Activated T-helper 1 cell treated with anti-CD3 and anti-CD28 coated beads, Interleukin-12 subunit alpha, Interleukin-12 subunit beta, Interleukin-2, Interleukin-4 antibody, amounts not matched to agents 30 ng/mL and 10 ng/mL and 1 ng/mL, durations not matched to agents 14 hours and 24 hours and 36 hours (primary cell): ENCODE results near the gene KCP. TPM values are rescaled to one million over a fixed set of nuclear protein-coding genes. Genes with fewer than 3 reads are reported as not detected.

Experiments used
- DNase-seq: peaks from one replicate; pipeline ENCODE4 v3.0.0; 2021; ENCODE audit warnings: low spot score
- H3K27ac Mint-ChIP-seq: one replicate; pipeline ENCODE4 v1.8.0; 2021; ENCODE audit warnings: mild to moderate bottlenecking, mixed read lengths
- H3K27me3 Mint-ChIP-seq: one replicate; pipeline ENCODE4 v1.8.0; 2022; ENCODE audit warnings: mild to moderate bottlenecking, moderate library complexity, mixed read lengths; ENCODE audit not compliant: insufficient read depth
- H3K36me3 Mint-ChIP-seq: one replicate; pipeline ENCODE4 v1.8.0; 2021; ENCODE audit warnings: low read depth, mixed read lengths
- H3K4me1 Mint-ChIP-seq: one replicate; pipeline ENCODE4 v1.8.0; 2021; ENCODE audit warnings: low read depth, mixed read lengths
- H3K4me3 Mint-ChIP-seq: one replicate; pipeline ENCODE4 v1.8.0; 2021; ENCODE audit warnings: mild to moderate bottlenecking, moderate library complexity, mixed read lengths
- H3K9me3 Mint-ChIP-seq: one replicate; pipeline ENCODE4 v1.8.0; 2021; ENCODE audit warnings: mixed read lengths
- intact Hi-C: fragments of 100-400 bp; cut with micrococcal nuclease; formaldehyde crosslinking; loops from one replicate; pipeline ENCODE4 v1.15.1; 2024
- total RNA-seq: library from RNA; stranded (reverse); gene quantifications from 2 replicates; pipeline ENCODE4 v1.2.3, GENCODE V29; 2022

Gene KCP
- total RNA-seq: not detected in 2 replicates

GRCh38 chr7:128910569-128910945 is at the start of gene KCP:
Gene KCP (minus strand): TSS chr7:128910709. CDS start chr7:128910676, 33 bp downstream.
- Mint-ChIP-seq H3K9me3 (no peaks in the 10 kb centered on the region), H3K36me3 (peaks cover 2% of the 10 kb centered on the region), H3K27me3 (peaks cover 51% of the 10 kb centered on the region), H3K4me3 (no peak within 1 kb of the TSS), H3K4me1 (peaks cover 4% of the 10 kb centered on the region), H3K27ac (no peak within 1 kb of the TSS)
- intact Hi-C loops: no loop called here
- DNase-seq: no peak

DNA sequence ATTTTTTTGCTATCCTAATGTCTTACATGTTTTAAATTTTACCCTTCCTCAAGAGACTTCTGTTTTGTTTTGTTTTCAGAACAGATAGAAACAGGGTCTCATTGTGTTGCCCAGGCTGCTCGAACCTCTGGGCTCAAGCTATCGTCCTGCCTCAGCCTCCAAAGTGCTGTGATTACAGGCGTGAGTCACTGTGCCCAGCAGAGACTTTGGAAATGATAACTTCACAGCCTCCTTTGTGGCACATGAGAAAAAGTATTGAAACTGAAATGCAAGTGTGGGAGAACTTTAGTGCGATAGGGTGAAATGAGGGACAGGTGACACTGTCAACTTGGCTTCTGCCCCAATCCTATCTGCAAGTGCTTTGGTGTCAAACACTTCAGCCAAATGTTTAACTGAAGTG is 48.8 kb upstream of the KCP start:
- H3K4me3 Mint-ChIP-seq: no peak overlapping the region
- H3K36me3 Mint-ChIP-seq: peaks cover 39% of the 10 kb centered on the region

GRCh38 chr7:128955981-128956380 is 45.5 kb upstream of the KCP start:
- Mint-ChIP-seq H3K36me3 (peaks cover 51% of the 10 kb centered on the region), H3K9me3 (no peaks in the 10 kb centered on the region), H3K27me3 (no peaks in the 10 kb centered on the region), H3K27ac (no peak overlapping the region), H3K4me1 (peaks cover 19% of the 10 kb centered on the region), H3K4me3 (no peak overlapping the region)
- intact Hi-C loops: loop anchor here (2.0 kb wide), 1 partner anchor 17 kb away; no protein-coding TSS in a partner anchor
- DNase-seq: no peak

More for the DNA sequence above, 48.8 kb upstream of the KCP start:
- no peak for DNase-seq
- Mint-ChIP-seq H3K9me3 (no peaks in the 10 kb centered on the region), H3K27ac (no peak overlapping the region), H3K4me1 (peaks cover 42% of the 10 kb centered on the region), H3K27me3 (no peaks in the 10 kb centered on the region)
- intact Hi-C loops: no loop called here

DNA sequence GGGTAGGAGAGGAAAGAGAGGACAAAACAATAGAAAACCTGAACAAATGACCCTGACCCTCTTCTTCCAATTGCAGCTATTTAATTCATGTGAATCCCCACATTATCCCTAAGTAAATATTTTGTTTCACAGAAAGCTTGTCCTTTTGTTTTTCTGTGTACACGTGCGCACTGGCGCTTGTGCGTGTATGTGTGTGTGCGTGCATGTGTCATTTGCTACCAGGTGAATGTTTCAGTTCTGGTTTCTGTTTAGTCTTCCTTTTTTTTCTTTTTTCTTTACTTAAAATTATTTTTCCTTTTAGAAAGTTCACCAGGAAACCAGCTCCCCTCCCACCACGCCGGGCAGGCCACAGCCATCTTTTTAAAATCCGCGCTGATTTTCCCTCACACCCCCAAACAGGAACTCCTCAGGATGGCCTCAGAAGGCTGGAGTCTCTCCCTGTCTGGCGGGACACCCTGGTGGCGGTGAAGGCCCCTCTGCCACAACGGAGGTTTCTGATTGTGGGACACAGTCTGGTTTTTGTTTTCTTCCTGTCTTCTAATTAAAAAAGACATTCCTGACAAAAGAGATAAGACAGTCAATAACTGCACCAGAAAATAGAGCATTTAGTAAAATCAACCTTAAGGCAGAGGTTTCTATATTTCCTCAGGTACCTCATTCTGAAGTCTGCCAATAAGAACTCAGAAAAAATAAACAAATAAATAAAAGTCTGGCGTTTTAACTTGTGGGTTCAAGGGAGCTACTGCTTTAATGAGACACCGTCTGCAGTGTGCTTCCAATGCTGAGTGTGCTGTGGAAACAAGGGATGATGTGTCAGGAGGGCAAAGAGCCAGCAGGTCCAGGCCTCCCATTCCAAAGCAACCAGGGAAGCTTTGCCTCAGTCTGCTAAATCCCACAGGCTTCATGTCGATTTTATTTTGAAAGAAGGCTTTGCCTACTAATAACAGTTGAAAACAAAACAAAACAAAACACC is 44.6 kb upstream of the KCP start:
- Mint-ChIP-seq H3K36me3 (peaks cover 51% of the 10 kb centered on the region), H3K9me3 (no peaks in the 10 kb centered on the region), H3K4me3 (no peak overlapping the region), H3K27ac (peak overlapping the region; percentile 48), H3K4me1 (peaks cover 19% of the 10 kb centered on the region), H3K27me3 (no peaks in the 10 kb centered on the region)
- intact Hi-C loops: loop anchor here (1.0 to 2.0 kb wide), 2 partner anchors 8 to 16 kb away; no protein-coding TSS in a partner anchor
- DNase-seq: no peak

DNA sequence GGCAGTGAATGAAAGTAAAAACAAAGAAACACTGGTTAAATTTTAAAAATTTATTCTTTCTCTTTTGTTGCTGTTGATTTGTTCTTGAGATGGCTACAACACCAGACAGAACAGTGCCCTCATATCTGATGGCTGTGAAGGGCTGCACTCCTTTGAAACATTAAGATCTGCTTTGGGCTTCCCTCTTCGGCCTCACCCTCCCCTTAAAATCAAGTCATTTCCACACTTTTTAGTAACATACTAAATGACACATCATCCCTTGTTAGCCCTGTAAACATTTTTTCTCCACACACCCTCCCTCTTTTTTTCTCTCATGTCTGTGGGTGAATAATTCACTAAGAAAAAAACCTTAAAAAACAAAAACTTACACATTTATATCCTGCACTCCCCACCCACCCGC is 43.6 kb upstream of the KCP start:
- Mint-ChIP-seq H3K27me3 (no peaks in the 10 kb centered on the region), H3K4me1 (peaks cover 11% of the 10 kb centered on the region), H3K36me3 (peaks cover 45% of the 10 kb centered on the region), H3K27ac (peak overlapping the region; percentile 52), H3K9me3 (no peaks in the 10 kb centered on the region), H3K4me3 (no peak overlapping the region)
- intact Hi-C loops: loop anchor here (1.0 to 2.0 kb wide), 2 partner anchors 9 to 15 kb away; no protein-coding TSS in a partner anchor
- DNase-seq: no peak

DNA sequence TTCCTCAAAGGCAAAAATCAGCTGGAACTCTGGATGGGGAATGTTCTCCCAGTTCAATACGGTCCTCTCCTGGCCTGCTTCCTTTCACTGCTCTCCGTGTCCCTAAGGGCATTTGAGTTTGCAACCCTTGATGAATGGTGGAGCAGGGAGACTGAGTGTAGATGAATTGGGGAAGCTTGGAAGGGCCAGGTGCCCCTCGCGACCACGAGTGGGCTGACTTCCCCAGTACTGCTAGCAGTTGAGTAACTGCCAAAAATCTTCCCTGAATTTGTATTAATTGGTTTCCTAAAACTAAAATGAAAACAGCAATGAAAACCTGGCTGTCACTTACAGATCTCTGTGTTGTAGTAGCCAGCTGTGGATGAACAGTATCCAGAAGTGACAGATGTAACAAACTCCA is 40.8 kb upstream of the KCP start:
- H3K9me3 Mint-ChIP-seq: no peaks in the 10 kb centered on the region
- H3K27ac Mint-ChIP-seq: no peak overlapping the region
- H3K4me3 Mint-ChIP-seq: no peak overlapping the region
- intact Hi-C loops: no loop called here
- H3K36me3 Mint-ChIP-seq: peaks cover 44% of the 10 kb centered on the region
- DNase-seq: no peak
- H3K4me1 Mint-ChIP-seq: peaks cover 7% of the 10 kb centered on the region
- no peaks in the 10 kb centered on the region for H3K27me3 Mint-ChIP-seq

DNA sequence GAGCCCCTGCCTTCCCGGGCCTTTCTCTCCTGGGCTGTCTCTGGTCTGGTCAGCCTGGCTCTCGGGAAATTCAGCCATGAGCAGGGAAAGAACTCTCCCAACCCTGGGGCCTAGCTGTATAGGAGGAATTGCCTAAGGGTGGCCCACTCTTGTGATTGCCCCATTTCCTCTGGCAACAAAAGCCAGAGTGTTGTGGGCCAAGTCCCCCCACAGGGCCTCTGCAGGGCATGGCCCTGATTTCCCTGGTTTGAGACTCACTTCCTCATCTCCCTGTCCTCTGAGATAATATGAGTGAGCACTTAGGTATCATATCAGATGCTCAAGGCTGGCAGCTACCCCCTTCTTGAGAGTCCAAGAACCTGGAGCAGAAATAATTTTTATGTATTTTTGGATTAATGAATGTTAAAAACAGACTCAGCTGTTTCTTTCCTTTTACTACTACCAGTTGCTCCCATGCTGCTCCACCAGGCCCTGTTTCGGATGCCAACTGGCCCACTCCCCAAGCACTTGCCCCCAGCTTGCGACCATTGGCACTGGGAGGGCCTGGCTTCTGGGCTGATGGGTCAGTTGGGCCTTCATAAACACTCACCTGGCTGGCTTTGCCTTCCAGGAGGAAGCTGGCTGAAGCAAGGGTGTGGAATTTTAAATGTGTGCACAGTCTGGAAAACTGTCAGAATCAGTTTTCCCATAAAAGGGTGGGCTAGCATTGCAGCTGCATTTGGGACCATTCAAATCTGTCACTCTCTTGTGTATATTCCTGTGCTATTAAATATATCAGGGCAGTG is 38.7 kb upstream of the KCP start:
- no peak overlapping the region for H3K4me3 Mint-ChIP-seq
- no peaks in the 10 kb centered on the region for H3K4me1 Mint-ChIP-seq
- no peak for DNase-seq
- no peak overlapping the region for H3K27ac Mint-ChIP-seq
- intact Hi-C loops: no loop called here
- H3K36me3 Mint-ChIP-seq: peaks cover 35% of the 10 kb centered on the region
- H3K9me3 Mint-ChIP-seq: no peaks in the 10 kb centered on the region
- H3K27me3 Mint-ChIP-seq: no peaks in the 10 kb centered on the region

GRCh38 chr7:128948312-128948973 is 37.9 kb upstream of the KCP start:
- Mint-ChIP-seq H3K9me3 (no peaks in the 10 kb centered on the region), H3K27me3 (no peaks in the 10 kb centered on the region), H3K4me3 (no peak overlapping the region), H3K4me1 (no peaks in the 10 kb centered on the region), H3K27ac (no peak overlapping the region), H3K36me3 (peaks cover 31% of the 10 kb centered on the region)
- DNase-seq: no peak
- intact Hi-C loops: no loop called here

- Mint-ChIP-seq H3K4me1 (no peaks in the 10 kb centered on the region), H3K36me3 (peaks cover 25% of the 10 kb centered on the region), H3K27ac (no peak overlapping the region), H3K4me3 (no peak overlapping the region), H3K27me3 (no peaks in the 10 kb centered on the region), H3K9me3 (no peaks in the 10 kb centered on the region)
- no peak for DNase-seq
- intact Hi-C loops: no loop called here
Observed at GRCh38 chr7:128947854-128948253, 37.3 kb upstream of the KCP start.

DNA sequence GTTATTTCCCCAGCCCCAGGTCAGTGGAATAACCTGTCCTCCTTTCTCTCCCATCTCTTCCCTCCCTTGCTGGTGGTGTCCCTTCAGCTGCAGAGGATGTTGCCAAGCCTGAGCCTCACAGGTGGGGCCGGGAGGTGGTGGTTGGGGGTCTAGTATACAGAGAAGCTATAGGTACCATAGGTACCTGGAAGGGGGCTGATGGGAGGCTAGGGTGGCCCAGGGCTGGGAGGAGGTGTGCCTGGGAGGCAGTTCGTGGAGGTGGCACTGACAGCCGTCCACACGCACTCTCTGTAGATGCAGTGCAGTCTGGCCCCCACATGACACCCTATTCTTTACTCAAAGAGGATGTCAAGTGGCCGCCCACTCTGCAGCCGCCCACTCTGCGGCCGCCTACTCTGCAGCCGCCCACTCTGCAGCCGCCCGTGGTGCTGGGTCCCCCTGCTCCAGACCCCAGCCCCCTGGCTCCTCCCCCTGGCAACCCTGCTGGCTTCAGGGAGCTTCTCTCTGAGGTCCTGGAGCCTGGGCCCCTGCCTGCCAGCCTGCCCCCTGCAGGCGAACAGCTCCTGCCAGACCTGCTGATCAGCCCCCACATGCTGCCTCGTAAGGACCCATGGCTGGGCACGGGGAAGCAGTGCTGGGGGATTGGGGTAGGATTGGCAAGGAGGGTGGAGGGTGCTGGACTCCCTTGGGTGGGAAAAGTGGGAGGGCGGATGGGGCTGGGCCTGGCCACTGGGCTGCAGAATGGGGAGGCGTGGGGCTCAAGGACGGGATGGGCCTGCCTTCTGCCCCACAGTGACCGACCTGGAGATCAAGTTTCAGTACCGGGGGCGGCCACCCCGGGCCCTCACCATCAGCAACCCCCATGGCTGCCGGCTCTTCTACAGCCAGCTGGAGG is 36.7 kb upstream of the KCP start:
- H3K36me3 Mint-ChIP-seq: peaks cover 21% of the 10 kb centered on the region
- intact Hi-C loops: no loop called here
- no peak overlapping the region for H3K4me3 Mint-ChIP-seq
- no peak overlapping the region for H3K27ac Mint-ChIP-seq
- H3K4me1 Mint-ChIP-seq: no peaks in the 10 kb centered on the region
- no peaks in the 10 kb centered on the region for H3K27me3 Mint-ChIP-seq
- DNase-seq: no peak
- no peaks in the 10 kb centered on the region for H3K9me3 Mint-ChIP-seq

DNA sequence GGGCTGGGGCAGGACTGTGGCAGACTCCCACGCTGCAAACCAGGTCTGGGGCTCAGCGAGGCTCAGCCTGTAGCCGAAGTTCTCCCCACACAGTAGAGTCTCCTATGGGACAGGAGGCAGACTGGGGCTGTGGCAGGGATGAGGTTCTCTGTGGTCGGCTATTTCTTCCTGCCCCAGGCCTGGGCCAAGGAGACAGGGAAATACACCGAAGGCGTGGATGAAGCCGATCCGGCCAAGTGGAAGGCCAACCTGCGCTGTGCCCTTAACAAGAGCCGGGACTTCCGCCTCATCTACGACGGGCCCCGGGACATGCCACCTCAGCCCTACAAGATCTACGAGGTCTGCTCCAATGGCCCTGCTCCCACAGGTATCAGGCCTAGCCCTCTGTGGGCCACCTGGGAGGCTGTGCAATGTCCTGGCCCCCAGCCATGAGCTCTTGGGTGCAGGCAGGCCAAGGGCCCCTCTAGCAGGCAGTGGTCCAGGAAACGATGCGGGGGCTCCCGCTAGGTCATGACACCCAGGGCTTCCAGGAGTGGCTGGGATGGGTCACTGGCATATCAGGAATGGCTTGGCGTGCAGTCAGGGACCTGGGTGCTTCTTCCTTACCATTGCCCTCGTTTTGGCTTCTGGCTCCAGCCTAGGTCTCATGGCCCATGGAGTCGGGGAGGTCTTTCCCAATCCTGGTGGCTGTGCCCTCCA is 35.3 kb upstream of the KCP start:
- Mint-ChIP-seq H3K27ac (no peak overlapping the region), H3K36me3 (peaks cover 11% of the 10 kb centered on the region), H3K4me3 (no peak overlapping the region), H3K9me3 (no peaks in the 10 kb centered on the region), H3K4me1 (peaks cover 8% of the 10 kb centered on the region), H3K27me3 (no peaks in the 10 kb centered on the region)
- no peak for DNase-seq
- intact Hi-C loops: no loop called here
